Measurements from ENCODE around the gene LRRC17.
"Not testable (repeated sequence)": the region's sequence is repeated elsewhere in the genome, so short reads cannot be mapped to it uniquely, and the experiment has no call there.

LRRC17 gene

GRCh38 chr7:102944241-102944640 lies 31.4 kb downstream of the LRRC17 start:
- Histone ChIP-seq H3K9ac (ENCODE audit: low read length) (no peak overlapping the region), H3K27me3 (replicated peaks; ENCODE audit: control insufficient read depth, insufficient read depth, low read length) (no peaks in the 10 kb centered on the region), H3K36me3 (ENCODE audit: control insufficient read depth, insufficient read depth, low read length, severe bottlenecking) (no peaks in the 10 kb centered on the region), H3K4me1 (ENCODE audit: control insufficient read depth, insufficient read depth, low read length) (peaks cover 17% of the 10 kb centered on the region), H3K9me3 (ENCODE audit: control insufficient read depth, low read length) (no peaks in the 10 kb centered on the region), H3K4me3 (ENCODE audit: low read length) (no peak overlapping the region)
- DNase-seq (ENCODE audit: low read depth): no peak

- Histone ChIP-seq H3K36me3 (ENCODE audit: control insufficient read depth, insufficient read depth, low read length, severe bottlenecking) (no peaks in the 10 kb centered on the region), H3K9me3 (ENCODE audit: control insufficient read depth, low read length) (no peaks in the 10 kb centered on the region), H3K4me3 (ENCODE audit: low read length) (no peak overlapping the region), H3K9ac (ENCODE audit: low read length) (no peak overlapping the region), H3K4me1 (ENCODE audit: control insufficient read depth, insufficient read depth, low read length) (no peaks in the 10 kb centered on the region), H3K27me3 (replicated peaks; ENCODE audit: control insufficient read depth, insufficient read depth, low read length) (no peaks in the 10 kb centered on the region)
- no peak for DNase-seq (ENCODE audit: low read depth)
Measured at GRCh38 chr7:102951839-102952238, 39.0 kb downstream of the LRRC17 start.

- no peaks in the 10 kb centered on the region for H3K27me3 ChIP-seq (replicated peaks; ENCODE audit: control insufficient read depth, insufficient read depth, low read length)
- no peak for DNase-seq (ENCODE audit: low read depth)
- H3K4me3 ChIP-seq (ENCODE audit: low read length): no peak overlapping the region
- no peak overlapping the region for H3K9ac ChIP-seq (ENCODE audit: low read length)
- no peaks in the 10 kb centered on the region for H3K9me3 ChIP-seq (ENCODE audit: control insufficient read depth, low read length)
- H3K4me1 ChIP-seq (ENCODE audit: control insufficient read depth, insufficient read depth, low read length): no peaks in the 10 kb centered on the region
- H3K36me3 ChIP-seq (ENCODE audit: control insufficient read depth, insufficient read depth, low read length, severe bottlenecking): no peaks in the 10 kb centered on the region
Measured at GRCh38 chr7:102953406-102953805, 40.6 kb downstream of the LRRC17 start.

GRCh38 chr7:102954359-102954758 lies 41.6 kb downstream of the LRRC17 start:
- H3K36me3 ChIP-seq (ENCODE audit: control insufficient read depth, insufficient read depth, low read length, severe bottlenecking); H3K4me1 ChIP-seq (ENCODE audit: control insufficient read depth, insufficient read depth, low read length); DNase-seq (ENCODE audit: low read depth); H3K4me3 ChIP-seq (ENCODE audit: low read length); H3K9ac ChIP-seq (ENCODE audit: low read length); H3K9me3 ChIP-seq (ENCODE audit: control insufficient read depth, low read length); H3K27me3 ChIP-seq (replicated peaks; ENCODE audit: control insufficient read depth, insufficient read depth, low read length): not testable (repeated sequence)

- H3K4me3 ChIP-seq (ENCODE audit: low read length); H3K4me1 ChIP-seq (ENCODE audit: control insufficient read depth, insufficient read depth, low read length); H3K9ac ChIP-seq (ENCODE audit: low read length); H3K27me3 ChIP-seq (replicated peaks; ENCODE audit: control insufficient read depth, insufficient read depth, low read length); DNase-seq (ENCODE audit: low read depth); H3K36me3 ChIP-seq (ENCODE audit: control insufficient read depth, insufficient read depth, low read length, severe bottlenecking); H3K9me3 ChIP-seq (ENCODE audit: control insufficient read depth, low read length): not testable (repeated sequence)
Measured at GRCh38 chr7:102958004-102958403, 45.2 kb downstream of the LRRC17 start.

GRCh38 chr7:102961993-102962392 lies 49.2 kb downstream of the LRRC17 start:
- H3K36me3 ChIP-seq (ENCODE audit: control insufficient read depth, insufficient read depth, low read length, severe bottlenecking); DNase-seq (ENCODE audit: low read depth); H3K4me1 ChIP-seq (ENCODE audit: control insufficient read depth, insufficient read depth, low read length); H3K27me3 ChIP-seq (replicated peaks; ENCODE audit: control insufficient read depth, insufficient read depth, low read length); H3K9me3 ChIP-seq (ENCODE audit: control insufficient read depth, low read length); H3K9ac ChIP-seq (ENCODE audit: low read length); H3K4me3 ChIP-seq (ENCODE audit: low read length): not testable (repeated sequence)

- Histone ChIP-seq H3K9ac (ENCODE audit: low read length) (no peak overlapping the region), H3K4me3 (ENCODE audit: low read length) (no peak overlapping the region), H3K27me3 (replicated peaks; ENCODE audit: control insufficient read depth, insufficient read depth, low read length) (no peaks in the 10 kb centered on the region), H3K9me3 (ENCODE audit: control insufficient read depth, low read length) (no peaks in the 10 kb centered on the region), H3K36me3 (ENCODE audit: control insufficient read depth, insufficient read depth, low read length, severe bottlenecking) (no peaks in the 10 kb centered on the region), H3K4me1 (ENCODE audit: control insufficient read depth, insufficient read depth, low read length) (no peaks in the 10 kb centered on the region)
- DNase-seq (ENCODE audit: low read depth): no peak
Measured at GRCh38 chr7:102966465-102966864, 53.7 kb downstream of the LRRC17 start.

DNA sequence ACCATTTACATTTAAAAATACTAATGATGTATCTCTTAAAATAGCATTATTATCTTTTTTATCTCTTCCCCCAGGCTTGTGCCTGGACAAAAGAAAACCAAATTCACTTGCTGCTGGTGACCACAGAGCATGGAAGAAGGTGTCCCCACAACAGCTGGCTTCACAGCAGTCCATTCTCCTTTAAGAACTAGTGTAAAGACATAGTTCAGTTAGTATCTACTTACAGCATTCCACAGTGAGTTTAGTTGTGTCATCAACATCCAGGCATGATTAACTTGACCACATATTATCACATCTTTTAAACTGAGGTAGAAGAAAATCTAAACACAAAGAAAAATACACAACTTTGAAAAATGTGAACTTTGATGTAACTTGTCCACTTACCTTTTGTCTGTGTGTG lies 55.0 kb downstream of the LRRC17 start:
- Histone ChIP-seq H3K9ac (ENCODE audit: low read length) (no peak overlapping the region), H3K27me3 (replicated peaks; ENCODE audit: control insufficient read depth, insufficient read depth, low read length) (no peaks in the 10 kb centered on the region), H3K9me3 (ENCODE audit: control insufficient read depth, low read length) (no peaks in the 10 kb centered on the region), H3K4me1 (ENCODE audit: control insufficient read depth, insufficient read depth, low read length) (no peaks in the 10 kb centered on the region), H3K36me3 (ENCODE audit: control insufficient read depth, insufficient read depth, low read length, severe bottlenecking) (no peaks in the 10 kb centered on the region), H3K4me3 (ENCODE audit: low read length) (no peak overlapping the region)
- peak; percentile 15 for DNase-seq (ENCODE audit: low read depth)

DNA sequence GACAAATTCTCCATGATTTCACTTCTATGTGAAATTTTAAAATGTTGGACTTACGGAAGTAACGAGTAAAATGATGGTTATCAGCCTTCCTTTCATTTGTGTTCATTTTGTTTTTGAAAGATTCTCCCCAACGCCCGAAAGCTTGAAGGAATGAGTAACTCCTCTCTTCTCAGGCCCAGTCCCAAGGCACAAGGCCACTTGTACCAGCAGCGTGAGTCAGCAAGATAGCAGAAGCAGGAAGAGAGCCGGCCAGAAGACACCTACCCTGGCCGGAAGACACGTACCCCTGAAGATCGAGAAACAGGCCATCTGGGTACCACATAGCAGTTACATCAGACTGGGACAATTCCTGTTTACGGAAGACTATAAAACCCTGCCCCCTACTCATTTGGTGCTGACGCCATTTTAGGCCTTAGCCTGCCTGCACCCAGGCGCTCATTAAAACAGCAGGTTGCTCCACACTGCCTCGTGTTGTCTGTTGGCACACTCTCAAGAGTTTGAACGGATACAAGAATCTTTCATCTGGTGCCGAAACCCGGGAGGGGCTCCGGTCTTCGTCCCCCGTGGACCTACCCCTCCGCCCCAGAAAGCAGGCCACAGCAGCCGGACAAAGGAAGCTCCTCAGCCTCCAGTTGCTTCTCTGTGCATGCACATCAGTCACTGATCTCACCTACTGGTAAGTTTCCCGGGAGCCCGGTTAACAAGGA lies 60.4 kb downstream of the LRRC17 start:
- DNase-seq (ENCODE audit: low read depth): no peak
- no peaks in the 10 kb centered on the region for H3K27me3 ChIP-seq (replicated peaks; ENCODE audit: control insufficient read depth, insufficient read depth, low read length)
- no peaks in the 10 kb centered on the region for H3K36me3 ChIP-seq (ENCODE audit: control insufficient read depth, insufficient read depth, low read length, severe bottlenecking)
- H3K4me1 ChIP-seq (ENCODE audit: control insufficient read depth, insufficient read depth, low read length): no peaks in the 10 kb centered on the region
- H3K9me3 ChIP-seq (ENCODE audit: control insufficient read depth, low read length): no peaks in the 10 kb centered on the region
- H3K9ac ChIP-seq (ENCODE audit: low read length): no peak overlapping the region
- no peak overlapping the region for H3K4me3 ChIP-seq (ENCODE audit: low read length)

GRCh38 chr7:102974366-102975236 lies 61.8 kb downstream of the LRRC17 start:
- H3K4me1 ChIP-seq (ENCODE audit: control insufficient read depth, insufficient read depth, low read length): no peaks in the 10 kb centered on the region
- no peak overlapping the region for H3K9ac ChIP-seq (ENCODE audit: low read length)
- no peak overlapping the region for H3K4me3 ChIP-seq (ENCODE audit: low read length)
- H3K9me3 ChIP-seq (ENCODE audit: control insufficient read depth, low read length): no peaks in the 10 kb centered on the region
- H3K36me3 ChIP-seq (ENCODE audit: control insufficient read depth, insufficient read depth, low read length, severe bottlenecking): no peaks in the 10 kb centered on the region
- H3K27me3 ChIP-seq (replicated peaks; ENCODE audit: control insufficient read depth, insufficient read depth, low read length): no peaks in the 10 kb centered on the region
- DNase-seq (ENCODE audit: low read depth): no peak

DNA sequence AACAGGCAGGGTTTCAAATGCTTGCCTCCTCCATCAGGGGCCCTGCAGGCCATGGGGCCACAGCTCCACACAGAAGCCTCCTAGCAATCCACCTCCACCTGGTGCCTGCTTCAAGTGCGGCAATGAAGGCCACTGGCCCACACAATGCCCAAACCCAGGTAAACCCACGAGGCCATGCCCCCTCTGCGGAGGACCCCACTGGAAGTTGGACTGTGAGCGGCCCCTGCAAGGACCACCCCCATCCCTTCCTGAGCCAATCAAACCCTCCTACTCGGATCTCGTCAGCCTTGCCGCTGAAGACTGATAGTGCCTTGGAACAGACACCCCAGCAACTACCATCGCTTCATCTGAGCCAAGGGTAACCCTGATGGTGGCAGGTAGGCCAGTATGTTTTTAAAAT lies 63.1 kb downstream of the LRRC17 start:
- H3K9me3 ChIP-seq (ENCODE audit: control insufficient read depth, low read length): no peaks in the 10 kb centered on the region
- H3K27me3 ChIP-seq (replicated peaks; ENCODE audit: control insufficient read depth, insufficient read depth, low read length): no peaks in the 10 kb centered on the region
- H3K4me1 ChIP-seq (ENCODE audit: control insufficient read depth, insufficient read depth, low read length): no peaks in the 10 kb centered on the region
- H3K9ac ChIP-seq (ENCODE audit: low read length): no peak overlapping the region
- H3K36me3 ChIP-seq (ENCODE audit: control insufficient read depth, insufficient read depth, low read length, severe bottlenecking): no peaks in the 10 kb centered on the region
- no peak for DNase-seq (ENCODE audit: low read depth)
- H3K4me3 ChIP-seq (ENCODE audit: low read length): no peak overlapping the region

Measured in adipocyte (in vitro differentiated cells).